Measurements from ENCODE around the gene LIMD2. TPM values are rescaled to one million over a fixed set of nuclear protein-coding genes. Genes with fewer than 3 reads are reported as not detected.

Gene LIMD2
- total RNA-seq, 4 donors from 2014 or later = 3.9 to 10.7 (median 7.2) TPM

GRCh38 chr17:63652106-63652505 is 47.8 kb downstream of the LIMD2 start:
- 77 to 84% methylated on average over 3 of the region's 3 CpGs for WGBS, 2 donors
- intact Hi-C loops (cut with DNase I) = no loop called here
- Histone ChIP-seq H3K36me3 (peaks cover 7 to 9% of the 10 kb centered on the region in 2 donors), H3K27me3 (no peaks in the 10 kb centered on the region), H3K4me1 (peaks cover 0 to 5% of the 10 kb centered on the region in 2 donors), H3K27ac (no peak overlapping the region), H3K9me3 (no peaks in the 10 kb centered on the region), H3K4me3 (replicated peaks in 1 of 3) (no peak overlapping the region)
- no peak for TF ChIP-seq POLR2A (IDR thresholded peaks at IDR 0.05)
- no peak for TF ChIP-seq CTCF (IDR thresholded peaks at IDR 0.05)
- no peak for DNase-seq

- H3K9me3 ChIP-seq = no peaks in the 10 kb centered on the region
- H3K27ac ChIP-seq = no peak overlapping the region
- peaks cover 0 to 4% of the 10 kb centered on the region in 2 donors for H3K4me1 ChIP-seq
- H3K27me3 ChIP-seq = no peaks in the 10 kb centered on the region
- intact Hi-C loops (cut with DNase I) = no loop called here
- no peak for TF ChIP-seq CTCF (IDR thresholded peaks at IDR 0.05)
- TF ChIP-seq POLR2A (IDR thresholded peaks at IDR 0.05) = no peak
- 91 to 100% methylated on average over 1 of the region's 1 CpG for WGBS, 2 donors
- no peak overlapping the region for H3K4me3 ChIP-seq (replicated peaks in 1 of 3)
- peaks cover 7 to 12% of the 10 kb centered on the region in 2 donors for H3K36me3 ChIP-seq
- DNase-seq = no peak
Measured at GRCh38 chr17:63649813-63650212, 50.1 kb downstream of the LIMD2 start.

GRCh38 chr17:63647936-63648335 is 52.0 kb downstream of the LIMD2 start:
- Histone ChIP-seq H3K27ac (no peak overlapping the region), H3K36me3 (peaks cover 6 to 8% of the 10 kb centered on the region in 2 donors), H3K4me1 (no peaks in the 10 kb centered on the region), H3K4me3 (replicated peaks in 1 of 3) (no peak overlapping the region), H3K9me3 (no peaks in the 10 kb centered on the region), H3K27me3 (no peaks in the 10 kb centered on the region)
- DNase-seq = no peak
- TF ChIP-seq POLR2A (IDR thresholded peaks at IDR 0.05) (no peak), CTCF (IDR thresholded peaks at IDR 0.05) (no peak)
- intact Hi-C loops (cut with DNase I) = no loop called here

GRCh38 chr17:63647065-63647725 is 52.7 kb downstream of the LIMD2 start:
- H3K4me3 ChIP-seq (replicated peaks in 1 of 3) = no peak overlapping the region
- 86 to 91% methylated on average over 4 of the region's 4 CpGs for WGBS, 2 donors
- peaks cover 0 to 5% of the 10 kb centered on the region in 2 donors for H3K36me3 ChIP-seq
- no peaks in the 10 kb centered on the region for H3K9me3 ChIP-seq
- no peak for DNase-seq
- intact Hi-C loops (cut with DNase I) = no loop called here
- H3K27ac ChIP-seq = no peak overlapping the region
- H3K27me3 ChIP-seq = no peaks in the 10 kb centered on the region
- H3K4me1 ChIP-seq = no peaks in the 10 kb centered on the region
- TF ChIP-seq CTCF (IDR thresholded peaks at IDR 0.05) (no peak), POLR2A (IDR thresholded peaks at IDR 0.05) (no peak)

GRCh38 chr17:63646488-63646806 is 53.5 kb downstream of the LIMD2 start:
- DNase-seq = no peak
- TF ChIP-seq POLR2A (IDR thresholded peaks at IDR 0.05) (no peak), CTCF (IDR thresholded peaks at IDR 0.05) (no peak)
- intact Hi-C loops (cut with DNase I) = no loop called here
- peaks cover 0 to 5% of the 10 kb centered on the region in 2 donors for H3K36me3 ChIP-seq
- 85 to 86% methylated on average over 1 of the region's 1 CpG for whole genome bisulfite sequencing, 2 donors
- H3K4me3 ChIP-seq (replicated peaks in 1 of 3) = no peak overlapping the region
- no peak overlapping the region for H3K27ac ChIP-seq
- H3K9me3 ChIP-seq = no peaks in the 10 kb centered on the region
- no peaks in the 10 kb centered on the region for H3K27me3 ChIP-seq
- no peaks in the 10 kb centered on the region for H3K4me1 ChIP-seq

Other genes with a start within 250 kb of the LIMD2 start
- 10 to 100 TPM in 2 of 4 donors, 1 to 10 TPM in 2; 1.1 to 12.7 (median 10.3) TPM for gene ACE, start 223.1 kb downstream of the LIMD2 start, total RNA-seq
- gene KCNH6, start 176.8 kb downstream of the LIMD2 start, total RNA-seq = under 1 TPM in 1 of 4 donors, not detected in 3; 0.67 TPM
- 10 to 100 TPM; 35.1 to 44.8 (median 40.5) TPM for gene DCAF7, start 149.6 kb downstream of the LIMD2 start, total RNA-seq
- 10 to 100 TPM; 15.3 to 17.1 (median 16.0) TPM for gene TACO1, start 99.2 kb downstream of the LIMD2 start, total RNA-seq
- gene MAP3K3, start 77.7 kb downstream of the LIMD2 start, total RNA-seq = 10 to 100 TPM; 38.6 to 68.0 (median 43.8) TPM
- 10 to 100 TPM; 28.6 to 44.6 (median 32.2) TPM for gene STRADA, start 41.7 kb upstream of the LIMD2 start, total RNA-seq
- gene CCDC47, start 73.5 kb upstream of the LIMD2 start, total RNA-seq = 100 to 1,000 TPM in 1 of 4 donors, 10 to 100 TPM in 3; 69.4 to 120 (median 85.1) TPM
- 100 to 1,000 TPM in 1 of 4 donors, 10 to 100 TPM in 3; 76.3 to 138 (median 89.1) TPM for gene DDX42, start 74.0 kb upstream of the LIMD2 start, total RNA-seq
- 10 to 100 TPM; 79.1 to 98.3 (median 86.4) TPM for gene PSMC5, start 127.3 kb upstream of the LIMD2 start, total RNA-seq
- gene FTSJ3, start 127.5 kb upstream of the LIMD2 start, total RNA-seq = 10 to 100 TPM; 37.8 to 64.7 (median 47.2) TPM
- 100 to 1,000 TPM in 1 of 4 donors, 10 to 100 TPM in 3; 75.0 to 101 (median 90.4) TPM for gene SMARCD2, start 142.6 kb upstream of the LIMD2 start, total RNA-seq
- not detected for gene CSH2, start 173.6 kb upstream of the LIMD2 start, total RNA-seq
- gene GH2, start 181.8 kb upstream of the LIMD2 start, total RNA-seq = not detected
- not detected for gene CSH1, start 196.4 kb upstream of the LIMD2 start, total RNA-seq
- not detected for gene CSHL1, start 211.1 kb upstream of the LIMD2 start, total RNA-seq
- gene GH1, start 218.7 kb upstream of the LIMD2 start, total RNA-seq = not detected
- 1 to 10 TPM in 2 of 4 donors, not detected in 2; 1.3 to 1.8 TPM for gene CD79B, start 232.2 kb upstream of the LIMD2 start, total RNA-seq

Measured in thyroid gland (tissue), 4 donors.